CD4-positive, alpha-beta T cell treated with Interleukin-4 for 1 hour (primary cell): ENCODE results near the gene PHLDB1.

ENCODE experiments used
- DNase-seq, 2 donors: peaks; one replicate each; pipeline ENCODE4 v3.0.0-alpha.2; 2020 to 2022

Gene PHLDB1

GRCh38 chr11:118622376-118623268 lies 15.2 kb downstream of the PHLDB1 start:
- DNase-seq = no peak

- DNase-seq = no peak
These were observed 15.8 kb downstream of the PHLDB1 start for GRCh38 chr11:118623269-118623655.

- no peak for DNase-seq
These were observed 17.7 kb downstream of the PHLDB1 start for GRCh38 chr11:118625036-118625690.

- DNase-seq = no peak
These were observed 18.6 kb downstream of the PHLDB1 start for GRCh38 chr11:118625976-118626375.

GRCh38 chr11:118627566-118627965 lies 20.2 kb downstream of the PHLDB1 start:
- no peak for DNase-seq

- no peak for DNase-seq
These were observed 20.6 kb downstream of the PHLDB1 start for GRCh38 chr11:118628031-118628430.

- no peak for DNase-seq
These were observed 21.0 kb downstream of the PHLDB1 start for GRCh38 chr11:118628432-118628831.

GRCh38 chr11:118628861-118629549 lies 21.6 kb downstream of the PHLDB1 start:
- DNase-seq = no peak

- no peak for DNase-seq
These were observed 22.6 kb downstream of the PHLDB1 start for GRCh38 chr11:118629761-118630661.

GRCh38 chr11:118631142-118631909 lies 23.9 kb downstream of the PHLDB1 start:
- no peak for DNase-seq

GRCh38 chr11:118632577-118633318 lies 25.3 kb downstream of the PHLDB1 start:
- DNase-seq = no peak

GRCh38 chr11:118633319-118633690 lies 25.9 kb downstream of the PHLDB1 start:
- no peak for DNase-seq

GRCh38 chr11:118633979-118634378 lies 26.6 kb downstream of the PHLDB1 start:
- DNase-seq = no peak

GRCh38 chr11:118634431-118635236 lies 27.2 kb downstream of the PHLDB1 start:
- peak in 1 of 2 donors; percentile 16 for DNase-seq

- DNase-seq = no peak
These were observed 27.8 kb downstream of the PHLDB1 start for GRCh38 chr11:118635237-118635591.

- no peak for DNase-seq
These were observed 28.2 kb downstream of the PHLDB1 start for GRCh38 chr11:118635642-118636041.

GRCh38 chr11:118636569-118637290 lies 29.3 kb downstream of the PHLDB1 start:
- DNase-seq = no peak

GRCh38 chr11:118638726-118639125 lies 31.3 kb downstream of the PHLDB1 start:
- DNase-seq = no peak

- no peak for DNase-seq
These were observed 32.5 kb downstream of the PHLDB1 start for GRCh38 chr11:118639899-118640298.
